GM12874 (cell line): ENCODE results near the gene CCNYL1.

Experiments used
- CTCF ChIP-seq: IDR thresholded peaks from 2 replicates; pipeline ENCODE4 v1.5.1; 2011; ENCODE audit warnings: low read depth, mild to moderate bottlenecking, control low read depth, low read length, moderate library complexity; ENCODE audit not compliant: insufficient read depth

Gene CCNYL1

GRCh38 chr2:207710814-207711740 lies at the start of gene CCNYL1:
Gene CCNYL1, plus strand, starts transcription at chr2:207711640. Its CDS starts 257 bp downstream, at chr2:207711897.
- TF ChIP-seq CTCF: no peak

GRCh38 chr2:207662203-207662602 lies 49.2 kb upstream of the CCNYL1 start:
- TF ChIP-seq CTCF: no peak

DNA sequence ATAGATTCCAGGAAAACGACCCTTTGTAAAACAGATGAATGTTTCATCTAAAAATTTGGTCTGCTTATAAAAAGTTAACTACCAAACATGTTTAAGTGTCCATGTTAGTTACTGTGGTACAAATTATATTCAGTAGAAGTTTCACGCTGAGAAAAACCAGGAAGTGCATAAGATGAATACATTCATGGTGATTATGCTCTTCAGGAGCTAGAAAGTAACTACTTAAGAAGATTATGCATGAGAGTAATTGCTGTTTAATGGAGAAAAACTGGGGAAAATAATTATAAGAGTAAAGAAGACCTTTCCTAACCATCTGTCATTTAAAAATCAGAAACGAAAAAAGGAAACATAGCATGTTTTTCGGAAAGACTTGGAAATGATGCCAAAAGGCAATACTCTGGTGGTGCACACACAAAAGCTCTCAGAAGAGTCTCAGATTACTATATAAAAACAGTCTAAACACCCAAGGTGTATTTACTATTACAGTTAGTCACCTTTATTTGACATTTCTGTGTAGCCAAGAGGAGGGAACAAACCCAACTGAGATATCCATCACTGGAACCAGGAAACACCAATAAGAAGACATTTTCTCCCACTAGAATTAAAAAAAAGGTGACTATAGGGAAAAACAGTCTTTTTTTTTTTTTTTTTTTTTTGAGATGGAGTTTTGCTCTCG lies 47.4 kb upstream of the CCNYL1 start:
- no peak for TF ChIP-seq CTCF

DNA sequence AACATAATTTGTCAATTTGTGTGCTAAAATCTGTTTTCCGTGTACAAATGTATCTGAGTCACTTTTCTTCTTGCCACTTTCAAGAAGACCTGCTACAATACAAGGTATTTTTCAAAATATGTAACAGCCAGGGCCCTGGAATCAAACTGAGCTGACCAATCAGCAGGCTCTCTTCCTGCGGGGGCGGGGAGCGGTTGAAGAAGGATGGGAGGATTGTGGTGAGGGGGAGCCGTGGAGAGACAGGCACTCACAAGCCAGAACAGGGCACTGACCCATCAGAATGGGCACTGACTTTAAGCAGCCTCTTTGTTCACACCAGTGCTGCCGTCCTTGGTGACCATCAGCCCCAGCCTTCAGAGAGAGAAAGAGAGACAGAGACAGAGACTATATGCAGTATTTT lies 40.6 kb upstream of the CCNYL1 start:
- no peak for TF ChIP-seq CTCF

- TF ChIP-seq CTCF: no peak
These were observed 38.0 kb upstream of the CCNYL1 start for GRCh38 chr2:207673431-207673830.

- TF ChIP-seq CTCF: no peak
These were observed 37.1 kb upstream of the CCNYL1 start for GRCh38 chr2:207674266-207674774.

DNA sequence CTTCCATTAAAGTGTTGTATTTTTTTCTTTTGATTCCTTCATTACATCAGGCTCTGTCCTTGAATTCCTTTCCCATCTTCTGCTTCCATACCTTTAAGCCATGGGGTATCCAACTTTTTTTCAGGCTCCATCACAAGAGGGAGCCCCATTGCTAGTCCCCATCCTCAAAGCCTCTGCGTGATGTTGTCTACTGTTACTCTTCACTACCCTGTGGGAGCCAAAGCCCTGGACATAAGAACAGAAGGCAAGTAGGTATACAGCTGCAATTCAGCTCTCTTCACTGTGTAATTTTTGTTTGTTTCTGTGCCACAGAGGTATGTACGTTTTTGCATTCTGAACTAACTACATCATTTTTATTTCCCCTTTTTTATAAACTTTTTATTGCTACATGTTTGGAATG lies 36.6 kb upstream of the CCNYL1 start:
- TF ChIP-seq CTCF: no peak
